ENCODE data around the gene KCNIP1. TPM values are rescaled to one million over a fixed set of nuclear protein-coding genes. Genes with fewer than 3 reads are reported as not detected.

Gene KCNIP1
- total RNA-seq, 2 experiments from 2014 or later: not detected

- Histone ChIP-seq H3K4me1 (ENCODE audit: insufficient read depth, low read length) (no peaks in the 10 kb centered on the region), H3K27ac (ENCODE audit: low read depth in 1 of 2, low read length in 2 of 2) (no peak overlapping the region), H3K4me3 (ENCODE audit: low read length) (no peak overlapping the region), H3K36me3 (ENCODE audit: insufficient read depth, low read length) (no peaks in the 10 kb centered on the region), H3K9me3 (ENCODE audit: control insufficient read depth in 1 of 2, insufficient read depth in 1 of 2, low read length in 2 of 2) (no peaks in the 10 kb centered on the region), H3K27me3 (ENCODE audit: control insufficient read depth in 1 of 2, insufficient read depth in 2 of 2, low read length in 2 of 2) (no peaks in the 10 kb centered on the region)
- H3K27me3 Mint-ChIP-seq: no peaks in the 10 kb centered on the region
- ChIA-PET POLR2A (no interaction called here), CTCF (interaction anchor here (1.1 kb wide), 1 partner anchor 12 kb away, joined by 4 read pairs; no protein-coding TSS in a partner anchor)
- no peaks in the 10 kb centered on the region for H3K36me3 Mint-ChIP-seq (ENCODE audit: low read depth)
- DNase-seq: no peak
- intact Hi-C loops (cut with DNase I, micrococcal nuclease): no loop called here
- ATAC-seq (ENCODE audit: poor library complexity): no peak
- TF ChIP-seq, protein P1, sequence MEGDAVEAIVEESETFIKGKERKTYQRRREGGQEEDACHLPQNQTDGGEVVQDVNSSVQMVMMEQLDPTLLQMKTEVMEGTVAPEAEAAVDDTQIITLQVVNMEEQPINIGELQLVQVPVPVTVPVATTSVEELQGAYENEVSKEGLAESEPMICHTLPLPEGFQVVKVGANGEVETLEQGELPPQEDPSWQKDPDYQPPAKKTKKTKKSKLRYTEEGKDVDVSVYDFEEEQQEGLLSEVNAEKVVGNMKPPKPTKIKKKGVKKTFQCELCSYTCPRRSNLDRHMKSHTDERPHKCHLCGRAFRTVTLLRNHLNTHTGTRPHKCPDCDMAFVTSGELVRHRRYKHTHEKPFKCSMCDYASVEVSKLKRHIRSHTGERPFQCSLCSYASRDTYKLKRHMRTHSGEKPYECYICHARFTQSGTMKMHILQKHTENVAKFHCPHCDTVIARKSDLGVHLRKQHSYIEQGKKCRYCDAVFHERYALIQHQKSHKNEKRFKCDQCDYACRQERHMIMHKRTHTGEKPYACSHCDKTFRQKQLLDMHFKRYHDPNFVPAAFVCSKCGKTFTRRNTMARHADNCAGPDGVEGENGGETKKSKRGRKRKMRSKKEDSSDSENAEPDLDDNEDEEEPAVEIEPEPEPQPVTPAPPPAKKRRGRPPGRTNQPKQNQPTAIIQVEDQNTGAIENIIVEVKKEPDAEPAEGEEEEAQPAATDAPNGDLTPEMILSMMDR (IDR thresholded peaks at IDR 0.05): no peak
- no peaks in the 10 kb centered on the region for H3K9me3 Mint-ChIP-seq
- H3K4me3 Mint-ChIP-seq: no peak overlapping the region
- no peak overlapping the region for H3K27ac Mint-ChIP-seq
- H3K4me1 Mint-ChIP-seq (ENCODE audit: low read depth): no peaks in the 10 kb centered on the region
These were observed 122.8 kb downstream of the KCNIP1 start for GRCh38 chr5:170626507-170627150.

DNA sequence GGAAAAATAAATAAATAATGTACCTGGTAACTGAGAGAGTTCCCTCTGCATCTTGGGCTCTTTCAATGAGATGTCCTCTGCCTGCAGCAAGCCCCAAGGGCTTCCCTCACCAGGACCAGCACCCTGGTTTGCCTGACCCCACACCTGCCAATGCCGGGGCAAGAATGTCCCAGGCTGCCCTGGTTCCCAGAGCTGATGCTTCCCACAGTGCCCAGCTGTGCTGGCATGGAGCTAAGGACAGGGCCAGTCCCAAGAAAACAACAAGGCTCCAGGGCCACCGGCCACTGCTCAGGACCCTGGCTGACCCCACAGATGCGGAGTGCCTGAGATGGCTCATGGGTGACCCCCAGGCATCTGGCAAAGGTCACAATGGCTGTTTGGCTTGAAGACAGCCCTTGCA, 123.5 kb downstream of the KCNIP1 start:
- no peaks in the 10 kb centered on the region for H3K4me1 Mint-ChIP-seq (ENCODE audit: low read depth)

GRCh38 chr5:170628028-170628427, 124.2 kb downstream of the KCNIP1 start:
- no peak overlapping the region for H3K4me3 ChIP-seq (ENCODE audit: low read length)
- Mint-ChIP-seq H3K27me3 (no peaks in the 10 kb centered on the region), H3K9me3 (no peaks in the 10 kb centered on the region), H3K36me3 (ENCODE audit: low read depth) (no peaks in the 10 kb centered on the region), H3K27ac (no peak overlapping the region), H3K4me3 (no peak overlapping the region), H3K4me1 (ENCODE audit: low read depth) (peaks cover 4% of the 10 kb centered on the region)
- no peaks in the 10 kb centered on the region for H3K27me3 ChIP-seq (ENCODE audit: control insufficient read depth in 1 of 2, insufficient read depth in 2 of 2, low read length in 2 of 2)
- intact Hi-C loops (cut with DNase I, micrococcal nuclease): no loop called here
- H3K27ac ChIP-seq (ENCODE audit: low read depth in 1 of 2, low read length in 2 of 2): no peak overlapping the region
- H3K4me1 ChIP-seq (ENCODE audit: insufficient read depth, low read length): peaks cover 5% of the 10 kb centered on the region
- no peak for ATAC-seq (ENCODE audit: poor library complexity)
- CTCF ChIA-PET: no interaction called here
- no peak for DNase-seq
- POLR2A ChIA-PET: no interaction called here
- TF ChIP-seq, protein P1 (IDR thresholded peaks at IDR 0.05): no peak
- no peaks in the 10 kb centered on the region for H3K36me3 ChIP-seq (ENCODE audit: insufficient read depth, low read length)
- no peaks in the 10 kb centered on the region for H3K9me3 ChIP-seq (ENCODE audit: control insufficient read depth in 1 of 2, insufficient read depth in 1 of 2, low read length in 2 of 2)

More for the DNA sequence above, 123.5 kb downstream of the KCNIP1 start:
- no peaks in the 10 kb centered on the region for H3K36me3 Mint-ChIP-seq (ENCODE audit: low read depth)
- Histone ChIP-seq H3K36me3 (ENCODE audit: insufficient read depth, low read length) (no peaks in the 10 kb centered on the region), H3K27me3 (ENCODE audit: control insufficient read depth in 1 of 2, insufficient read depth in 2 of 2, low read length in 2 of 2) (no peaks in the 10 kb centered on the region), H3K9me3 (ENCODE audit: control insufficient read depth in 1 of 2, insufficient read depth in 1 of 2, low read length in 2 of 2) (no peaks in the 10 kb centered on the region), H3K4me3 (ENCODE audit: low read length) (no peak overlapping the region), H3K4me1 (ENCODE audit: insufficient read depth, low read length) (no peaks in the 10 kb centered on the region), H3K27ac (ENCODE audit: low read depth in 1 of 2, low read length in 2 of 2) (no peak overlapping the region)
- no peaks in the 10 kb centered on the region for H3K27me3 Mint-ChIP-seq
- TF ChIP-seq, protein P1 (IDR thresholded peaks at IDR 0.05): no peak
- H3K4me3 Mint-ChIP-seq: no peak overlapping the region
- ATAC-seq (ENCODE audit: poor library complexity) (no peak), DNase-seq (no peak)
- CTCF ChIA-PET: no interaction called here
- intact Hi-C loops (cut with DNase I, micrococcal nuclease): no loop called here
- POLR2A ChIA-PET: no interaction called here
- no peak overlapping the region for H3K27ac Mint-ChIP-seq
- no peaks in the 10 kb centered on the region for H3K9me3 Mint-ChIP-seq

Data from CD4-positive, alpha-beta T cell (primary cell).